Astrocyte (in vitro differentiated cells and primary cell): ENCODE measurements around the gene TMOD3. TPM values are rescaled to one million over a fixed set of nuclear protein-coding genes. Genes with fewer than 3 reads are reported as not detected.

Experiments
- DNase-seq: peaks from one replicate; pipeline ENCODE4 v3.0.0-alpha.2; 2010; ENCODE audit warnings: low read depth
- FAIRE-seq: peaks from 2 replicates; lab custom pipeline; 2011; peaks lifted over from hg19 to GRCh38; lab: Jason Lieb, UNC
- H2AFZ ChIP-seq: 2 replicates; pipeline ENCODE4 v1.6.0; 2012; ENCODE audit warnings: low read depth, low read length, inconsistent platforms
- H3K27ac ChIP-seq: 2 replicates; pipeline ENCODE4 v1.5.1; 2011; ENCODE audit warnings: low read depth, low read length, inconsistent platforms
- H3K27me3 ChIP-seq: 2 replicates; pipeline ENCODE4 v1.6.0; 2011; ENCODE audit warnings: low read length, inconsistent platforms; ENCODE audit not compliant: insufficient read depth
- H3K36me3 ChIP-seq: 2 replicates; pipeline ENCODE4 v1.5.1; 2011; ENCODE audit warnings: low read length, inconsistent platforms; ENCODE audit not compliant: insufficient read depth
- H3K4me1 ChIP-seq: 2 replicates; pipeline ENCODE4 v1.5.1; 2011; ENCODE audit warnings: low read length, inconsistent platforms; ENCODE audit not compliant: insufficient read depth
- H3K4me2 ChIP-seq: 2 replicates; pipeline ENCODE4 v1.6.0; 2012; ENCODE audit warnings: low read length, inconsistent platforms
- H3K4me3 ChIP-seq: 2 replicates; pipeline ENCODE4 v1.5.1; 2011; ENCODE audit warnings: low read depth, mild to moderate bottlenecking, low read length, inconsistent platforms; ENCODE audit not compliant: insufficient read depth
- H3K79me2 ChIP-seq: 2 replicates; pipeline ENCODE4 v1.6.0; 2012; ENCODE audit warnings: mild to moderate bottlenecking, low read length, inconsistent platforms; ENCODE audit not compliant: insufficient read depth
- H3K9ac ChIP-seq: 2 replicates; pipeline ENCODE4 v1.6.0; 2012; ENCODE audit warnings: mild to moderate bottlenecking, low read length, inconsistent platforms
- H3K9me3 ChIP-seq: 2 replicates; pipeline ENCODE4 v1.5.1; 2012; ENCODE audit warnings: low read depth, mild to moderate bottlenecking, low read length, inconsistent platforms; ENCODE audit not compliant: insufficient read depth
- H4K20me1 ChIP-seq: 2 replicates; pipeline ENCODE4 v1.6.0; 2012; ENCODE audit warnings: low read length, inconsistent platforms; ENCODE audit not compliant: insufficient read depth
- H3K27ac Mint-ChIP-seq: one replicate; pipeline ENCODE4 v1.8.0; 2021; ENCODE audit warnings: mild to moderate bottlenecking, mixed read lengths; ENCODE audit not compliant: unreplicated experiment
- H3K27me3 Mint-ChIP-seq: one replicate; pipeline ENCODE4 v1.8.0; 2021; ENCODE audit warnings: low read depth, mixed read lengths; ENCODE audit not compliant: unreplicated experiment
- H3K36me3 Mint-ChIP-seq: one replicate; pipeline ENCODE4 v1.8.0; 2021; ENCODE audit warnings: low read depth, mixed read lengths; ENCODE audit not compliant: unreplicated experiment
- H3K4me1 Mint-ChIP-seq: one replicate; pipeline ENCODE4 v1.8.0; 2021; ENCODE audit warnings: low read depth, mixed read lengths; ENCODE audit not compliant: unreplicated experiment
- H3K4me3 Mint-ChIP-seq: one replicate; pipeline ENCODE4 v1.8.0; 2021; ENCODE audit warnings: mild to moderate bottlenecking, moderate library complexity, mixed read lengths; ENCODE audit not compliant: unreplicated experiment
- H3K9me3 Mint-ChIP-seq: one replicate; pipeline ENCODE4 v1.8.0; 2021; ENCODE audit warnings: mild to moderate bottlenecking, mixed read lengths; ENCODE audit not compliant: unreplicated experiment
- CTCF ChIP-seq: IDR thresholded peaks from 2 replicates; pipeline ENCODE4 v1.5.1; 2011; ENCODE audit warnings: low read depth, mild to moderate bottlenecking, inconsistent platforms, low read length, moderate library complexity; ENCODE audit not compliant: insufficient read depth
- EZH2 ChIP-seq: IDR thresholded peaks from 2 replicates; pipeline ENCODE4 v1.6.1; 2012; ENCODE audit warnings: mild to moderate bottlenecking, low read length, inconsistent platforms; ENCODE audit not compliant: insufficient read depth
- total RNA-seq: library from RNA; stranded (reverse); gene quantifications from 2 replicates; pipeline ENCODE4 v1.2.1, GENCODE V29; 2021

Gene TMOD3
- total RNA-seq, 1 donor from 2014 or later = 65.2 TPM

GRCh38 chr15:51931016-51931415, 101.6 kb downstream of the TMOD3 start:
- no peak for DNase-seq
- H3K27me3 ChIP-seq = no peaks in the 10 kb centered on the region
- H2AFZ ChIP-seq = no peak overlapping the region
- FAIRE-seq = no peak
- H4K20me1 ChIP-seq = no peaks in the 10 kb centered on the region
- H3K4me2 ChIP-seq = no peak overlapping the region
- no peaks in the 10 kb centered on the region for H3K4me1 ChIP-seq
- no peak overlapping the region for H3K9ac ChIP-seq
- H3K9me3 Mint-ChIP-seq = no peaks in the 10 kb centered on the region
- no peak overlapping the region for H3K27ac ChIP-seq
- H3K36me3 Mint-ChIP-seq = peaks cover 5% of the 10 kb centered on the region
- no peak overlapping the region for H3K27ac Mint-ChIP-seq
- H3K4me3 ChIP-seq = no peak overlapping the region
- TF ChIP-seq CTCF (no peak), EZH2 (no peak)
- no peak overlapping the region for H3K4me3 Mint-ChIP-seq
- H3K36me3 ChIP-seq = peaks cover 6% of the 10 kb centered on the region
- H3K27me3 Mint-ChIP-seq = no peaks in the 10 kb centered on the region
- H3K4me1 Mint-ChIP-seq = no peaks in the 10 kb centered on the region
- H3K79me2 ChIP-seq = no peaks in the 10 kb centered on the region
- no peaks in the 10 kb centered on the region for H3K9me3 ChIP-seq

- Histone ChIP-seq H3K9me3 (no peaks in the 10 kb centered on the region), H3K4me1 (no peaks in the 10 kb centered on the region), H4K20me1 (no peaks in the 10 kb centered on the region), H3K36me3 (peaks cover 6% of the 10 kb centered on the region), H3K4me2 (no peak overlapping the region), H3K79me2 (no peaks in the 10 kb centered on the region), H3K27ac (no peak overlapping the region), H3K27me3 (no peaks in the 10 kb centered on the region), H2AFZ (no peak overlapping the region), H3K9ac (no peak overlapping the region), H3K4me3 (no peak overlapping the region)
- Mint-ChIP-seq H3K4me1 (no peaks in the 10 kb centered on the region), H3K4me3 (no peak overlapping the region), H3K27ac (no peak overlapping the region), H3K27me3 (no peaks in the 10 kb centered on the region), H3K9me3 (no peaks in the 10 kb centered on the region), H3K36me3 (peaks cover 5% of the 10 kb centered on the region)
- TF ChIP-seq EZH2 (no peak), CTCF (no peak)
- FAIRE-seq (no peak), DNase-seq (no peak)
These were observed 102.2 kb downstream of the TMOD3 start for GRCh38 chr15:51931638-51932037.

GRCh38 chr15:51932161-51932560, 102.7 kb downstream of the TMOD3 start:
- no peak for DNase-seq
- H3K9ac ChIP-seq = no peak overlapping the region
- Mint-ChIP-seq H3K27me3 (no peaks in the 10 kb centered on the region), H3K4me3 (no peak overlapping the region), H3K9me3 (no peaks in the 10 kb centered on the region), H3K27ac (no peak overlapping the region), H3K4me1 (no peaks in the 10 kb centered on the region), H3K36me3 (peaks cover 5% of the 10 kb centered on the region)
- H3K4me3 ChIP-seq = no peak overlapping the region
- H2AFZ ChIP-seq = no peak overlapping the region
- H3K4me1 ChIP-seq = no peaks in the 10 kb centered on the region
- peaks cover 4% of the 10 kb centered on the region for H3K36me3 ChIP-seq
- H3K9me3 ChIP-seq = no peaks in the 10 kb centered on the region
- no peak overlapping the region for H3K27ac ChIP-seq
- no peaks in the 10 kb centered on the region for H3K79me2 ChIP-seq
- H3K4me2 ChIP-seq = no peak overlapping the region
- no peaks in the 10 kb centered on the region for H4K20me1 ChIP-seq
- no peak for FAIRE-seq
- no peaks in the 10 kb centered on the region for H3K27me3 ChIP-seq
- TF ChIP-seq CTCF = no peak
- no peak for TF ChIP-seq EZH2
